22Rv1 (cell line): Measurements from ENCODE around the gene CCL22.

Experiments used
- ZFX ChIP-seq: fragments of 450-650 bp; IDR thresholded peaks from 2 replicates; pipeline ENCODE4 v1.6.1; 2017; ENCODE audit warnings: antibody characterized with exemption, borderline replicate concordance
- TF ChIP-seq, protein P1 (sequence below): fragments of 450-650 bp; IDR thresholded peaks from 2 replicates; pipeline ENCODE4 v1.5.1; 2017; ENCODE audit warnings: mild to moderate bottlenecking

DNA sequence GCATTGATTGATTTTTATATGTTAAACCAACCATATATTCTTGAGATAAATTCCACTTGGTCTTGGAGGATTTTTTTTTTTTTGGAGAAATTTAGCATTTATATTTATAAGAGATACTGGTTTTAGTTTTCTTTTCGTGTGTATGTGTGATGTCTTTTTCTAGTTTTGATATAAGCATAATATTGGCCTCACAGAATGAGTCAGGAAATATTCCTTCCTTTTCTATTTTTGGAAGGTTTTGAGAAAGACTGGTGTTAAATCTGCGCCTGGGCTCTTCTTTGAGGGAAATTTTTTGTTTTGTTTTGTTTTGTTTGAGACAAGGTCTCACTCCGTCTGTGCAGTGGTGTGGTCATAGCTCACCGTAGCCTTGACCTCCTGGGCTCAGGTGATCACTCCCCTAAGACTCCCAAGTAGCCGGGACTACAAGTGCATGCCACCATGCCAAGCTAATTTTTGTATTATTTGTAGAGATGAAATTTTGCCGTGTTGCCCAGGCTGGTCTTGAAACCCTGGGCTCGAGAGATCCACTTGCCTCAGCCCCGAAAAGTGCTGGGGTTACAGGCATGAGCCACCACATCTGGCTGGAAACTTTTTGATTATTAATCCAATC, 28.8 kb upstream of the CCL22 start:
- TF ChIP-seq, protein P1, sequence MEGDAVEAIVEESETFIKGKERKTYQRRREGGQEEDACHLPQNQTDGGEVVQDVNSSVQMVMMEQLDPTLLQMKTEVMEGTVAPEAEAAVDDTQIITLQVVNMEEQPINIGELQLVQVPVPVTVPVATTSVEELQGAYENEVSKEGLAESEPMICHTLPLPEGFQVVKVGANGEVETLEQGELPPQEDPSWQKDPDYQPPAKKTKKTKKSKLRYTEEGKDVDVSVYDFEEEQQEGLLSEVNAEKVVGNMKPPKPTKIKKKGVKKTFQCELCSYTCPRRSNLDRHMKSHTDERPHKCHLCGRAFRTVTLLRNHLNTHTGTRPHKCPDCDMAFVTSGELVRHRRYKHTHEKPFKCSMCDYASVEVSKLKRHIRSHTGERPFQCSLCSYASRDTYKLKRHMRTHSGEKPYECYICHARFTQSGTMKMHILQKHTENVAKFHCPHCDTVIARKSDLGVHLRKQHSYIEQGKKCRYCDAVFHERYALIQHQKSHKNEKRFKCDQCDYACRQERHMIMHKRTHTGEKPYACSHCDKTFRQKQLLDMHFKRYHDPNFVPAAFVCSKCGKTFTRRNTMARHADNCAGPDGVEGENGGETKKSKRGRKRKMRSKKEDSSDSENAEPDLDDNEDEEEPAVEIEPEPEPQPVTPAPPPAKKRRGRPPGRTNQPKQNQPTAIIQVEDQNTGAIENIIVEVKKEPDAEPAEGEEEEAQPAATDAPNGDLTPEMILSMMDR = no peak
- TF ChIP-seq ZFX = no peak
